HL-60 (cell line): Measurements from ENCODE around the gene CHI3L1.
"Not testable (repeated sequence)": the region's sequence is repeated elsewhere in the genome, so short reads cannot be mapped to it uniquely, and the experiment has no call there.

Experiments used
- DNase-seq, 2 experiments: peaks; one replicate each; pipeline ENCODE4 v3.0.0-alpha.2; 2010 to 2020; ENCODE audit warnings: low read depth in 1 of 2, low spot score in 1 of 2
- H3K27ac ChIP-seq: fragments of 250-450 bp; sonication (Bioruptor Pico); replicated peaks from 2 replicates; pipeline ENCODE4 v1.5.1; 2020; ENCODE audit warnings: mild to moderate bottlenecking, moderate library complexity
- H3K27me3 ChIP-seq: fragments of 250-450 bp; sonication (Bioruptor Pico); 2 replicates; pipeline ENCODE4 v1.5.1; 2021; ENCODE audit warnings: mild to moderate bottlenecking, moderate library complexity; ENCODE audit not compliant: insufficient read depth, poor library complexity, severe bottlenecking
- H3K4me3 ChIP-seq: replicated peaks from 2 replicates; pipeline ENCODE4 v1.5.1; 2011; ENCODE audit warnings: mild to moderate bottlenecking, control low read depth, low read length; ENCODE audit not compliant: insufficient read depth
- GABPA ChIP-seq: IDR thresholded peaks from 2 replicates; pipeline ENCODE4 v1.6.1; 2012; ENCODE audit warnings: low read depth
- POLR2AphosphoS5 ChIP-seq: IDR thresholded peaks from 2 replicates; pipeline ENCODE4 v1.6.1; 2012; ENCODE audit warnings: low read depth
- REST ChIP-seq: IDR thresholded peaks from 2 replicates; pipeline ENCODE4 v1.6.1; 2012; ENCODE audit warnings: low read depth; ENCODE audit not compliant: insufficient replicate concordance
- SPI1 ChIP-seq: IDR thresholded peaks from 2 replicates; pipeline ENCODE4 v1.6.1; 2012; ENCODE audit warnings: low read depth, mild to moderate bottlenecking, borderline replicate concordance
- long read RNA-seq: library from polyadenylated mRNA; unstranded; transcript quantifications from one replicate; pipeline ENCODE4 v2.0.0, GENCODE V29; 2020
- TF ChIP-seq, protein P1 (sequence below): IDR thresholded peaks from one replicate; pipeline ENCODE4 v1.5.1; 2011; ENCODE audit warnings: low read length, control low read depth, inconsistent platforms; ENCODE audit not compliant: insufficient read depth

Gene CHI3L1
- long read RNA-seq, transcript CHI3L1-201 (10 exons, 1,792 nt), result major isoform, 39 of 76 reads
- long read RNA-seq, partial matches to known transcripts, result 5 of 76 reads
- long read RNA-seq, other reads (novel, unspliced or antisense), result 32 of 76 reads

DNA sequence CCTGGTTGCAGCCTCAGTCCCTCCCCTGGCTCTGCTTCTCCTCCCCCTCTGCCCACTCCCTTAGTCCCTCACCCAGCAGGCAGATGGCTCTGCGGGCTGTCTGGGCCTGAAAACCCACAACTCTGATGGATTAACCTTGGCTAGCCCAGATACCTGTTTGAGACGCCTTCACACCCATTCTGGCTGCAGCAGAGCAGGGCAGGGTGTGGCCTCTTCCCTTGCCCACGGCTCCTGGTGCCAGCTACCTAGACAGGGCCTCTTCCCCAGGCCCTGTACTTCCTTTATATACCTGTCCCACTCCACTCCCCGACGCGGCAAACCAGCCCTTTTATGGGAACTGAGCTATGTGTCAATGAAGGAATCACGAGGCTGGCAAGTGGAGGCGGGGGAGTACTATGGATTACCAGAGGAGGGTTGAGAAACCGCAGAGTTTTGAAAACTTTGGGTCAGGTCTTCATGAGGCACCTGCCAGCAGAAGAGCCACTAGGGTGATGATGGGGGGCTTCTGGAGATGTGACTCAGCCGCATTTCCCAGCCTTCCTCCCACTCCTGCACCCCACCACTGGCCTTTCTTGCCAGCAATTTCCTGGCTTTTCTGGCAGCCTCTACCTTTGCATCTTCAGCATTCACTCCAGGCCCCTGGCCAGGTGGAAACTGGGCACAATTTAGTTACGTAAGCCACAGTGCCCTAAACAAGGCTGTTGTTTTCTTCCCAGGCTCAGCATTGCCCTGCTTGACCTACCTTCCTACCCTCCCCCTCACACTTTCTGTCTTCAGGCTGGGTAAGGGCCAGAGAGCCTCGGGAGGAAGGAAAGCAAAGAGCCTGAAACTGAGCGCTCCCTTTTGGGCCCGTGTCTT is at the start of gene CHI3L1:
TSS of gene CHI3L1 (minus strand) at position 259 of the 858 bp plus-strand sequence. CDS start at position 178, 81 bp downstream.
- Histone ChIP-seq H3K27ac (peak within 1 kb of the TSS; percentile 74), H3K27me3 (no peaks in the 10 kb centered on the region), H3K4me3 (peak within 1 kb of the TSS; percentile 66)
- peak; percentile 94 to 97 for DNase-seq
- peak; percentile 71; the same call in 1 of the 2 replicates for TF ChIP-seq SPI1
- TF ChIP-seq GABPA, result 0 out of 2 replicates have a peak, but pooled peaks have one; percentile 20
- TF ChIP-seq REST, result no peak
- TF ChIP-seq, protein P1, sequence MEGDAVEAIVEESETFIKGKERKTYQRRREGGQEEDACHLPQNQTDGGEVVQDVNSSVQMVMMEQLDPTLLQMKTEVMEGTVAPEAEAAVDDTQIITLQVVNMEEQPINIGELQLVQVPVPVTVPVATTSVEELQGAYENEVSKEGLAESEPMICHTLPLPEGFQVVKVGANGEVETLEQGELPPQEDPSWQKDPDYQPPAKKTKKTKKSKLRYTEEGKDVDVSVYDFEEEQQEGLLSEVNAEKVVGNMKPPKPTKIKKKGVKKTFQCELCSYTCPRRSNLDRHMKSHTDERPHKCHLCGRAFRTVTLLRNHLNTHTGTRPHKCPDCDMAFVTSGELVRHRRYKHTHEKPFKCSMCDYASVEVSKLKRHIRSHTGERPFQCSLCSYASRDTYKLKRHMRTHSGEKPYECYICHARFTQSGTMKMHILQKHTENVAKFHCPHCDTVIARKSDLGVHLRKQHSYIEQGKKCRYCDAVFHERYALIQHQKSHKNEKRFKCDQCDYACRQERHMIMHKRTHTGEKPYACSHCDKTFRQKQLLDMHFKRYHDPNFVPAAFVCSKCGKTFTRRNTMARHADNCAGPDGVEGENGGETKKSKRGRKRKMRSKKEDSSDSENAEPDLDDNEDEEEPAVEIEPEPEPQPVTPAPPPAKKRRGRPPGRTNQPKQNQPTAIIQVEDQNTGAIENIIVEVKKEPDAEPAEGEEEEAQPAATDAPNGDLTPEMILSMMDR, result no peak
- TF ChIP-seq POLR2AphosphoS5, result peak; percentile 88

DNA sequence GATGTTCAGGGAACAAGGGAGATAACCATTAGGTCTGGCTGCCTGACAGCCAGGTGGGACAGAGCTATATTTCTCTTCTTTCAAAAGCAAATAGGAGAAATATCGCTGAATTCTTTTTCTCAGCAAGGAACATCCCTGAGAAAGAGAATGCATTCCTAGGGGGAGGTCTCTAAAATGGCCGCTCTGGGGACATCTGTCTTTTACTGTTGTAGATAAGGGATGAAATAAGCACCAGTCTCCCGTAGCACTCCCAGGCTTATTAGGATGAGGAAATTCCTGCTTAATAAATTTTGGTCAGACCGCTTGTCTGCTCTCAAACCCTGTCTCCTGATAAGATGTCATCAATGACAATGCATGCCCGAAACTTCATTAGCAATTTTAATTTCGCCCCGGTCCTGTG is 48.4 kb upstream of the CHI3L1 start:
- not testable (repeated sequence) for H3K4me3 ChIP-seq, H3K27me3 ChIP-seq, H3K27ac ChIP-seq, DNase-seq

DNA sequence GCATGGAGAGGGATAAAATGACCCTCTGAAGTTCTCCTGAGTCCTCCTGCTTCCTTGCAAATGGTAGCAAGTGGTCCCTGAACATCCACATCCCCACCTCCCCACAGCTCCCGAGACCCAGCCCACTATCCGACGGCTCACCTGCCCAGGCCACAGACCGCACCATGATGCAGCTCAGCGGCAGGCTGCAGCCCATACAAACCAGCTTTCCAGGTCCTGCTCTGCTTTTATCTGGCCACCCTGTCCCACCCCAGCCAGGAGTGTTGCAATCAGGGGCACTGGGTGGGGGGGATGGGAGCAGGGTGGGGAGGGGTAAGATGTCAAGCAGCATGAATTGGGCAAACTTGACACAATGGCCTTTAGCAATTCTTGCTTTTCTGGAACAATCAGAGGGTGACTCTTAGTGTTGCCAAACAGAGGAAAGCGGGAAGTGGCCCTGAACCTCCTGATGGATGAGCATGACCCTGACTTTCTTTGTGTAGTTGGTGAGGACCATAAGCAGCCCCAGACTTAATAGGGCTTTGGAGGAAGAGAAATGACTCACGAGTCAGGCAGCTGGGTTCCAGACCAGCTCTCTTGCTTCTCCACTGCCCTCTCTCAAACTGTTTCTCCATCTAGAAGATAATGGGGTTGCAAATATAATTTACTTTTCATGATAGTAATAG is 43.1 kb upstream of the CHI3L1 start, which contains the start of gene CHIT1:
TSS of gene CHIT1 (minus strand) at position 203 of the 665 bp plus-strand sequence. CDS start at position 166, 37 bp downstream.
- no peak within 1 kb of the TSS for H3K27ac ChIP-seq
- DNase-seq, result no peak
- H3K27me3 ChIP-seq, result peaks cover 3% of the 10 kb centered on the region
- H3K4me3 ChIP-seq, result no peak within 1 kb of the TSS
- TF ChIP-seq, protein P1, result no peak

DNA sequence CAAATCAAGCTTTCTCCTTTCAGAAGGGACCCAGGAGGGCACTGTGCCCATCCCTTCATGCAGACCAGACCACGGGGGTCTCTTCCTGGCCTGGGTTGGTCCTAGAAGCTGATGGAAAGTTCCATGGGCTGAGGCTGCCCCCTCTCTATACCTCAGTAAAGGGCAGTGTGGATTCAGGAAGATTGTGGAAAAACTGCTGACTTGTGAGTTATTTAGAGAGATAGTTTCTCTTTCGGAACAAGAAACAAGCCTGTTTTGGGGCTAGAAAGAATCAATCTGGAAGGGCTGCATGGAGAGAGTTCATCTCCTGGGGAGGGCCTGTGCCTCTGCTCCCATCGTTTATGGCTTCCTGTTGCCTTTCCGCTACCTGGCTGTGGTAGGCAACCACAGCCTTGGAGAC is 42.2 kb upstream of the CHI3L1 start:
- TF ChIP-seq, protein P1, result no peak
- TF ChIP-seq POLR2AphosphoS5 (no peak), SPI1 (no peak), GABPA (no peak), REST (no peak)
- DNase-seq, result no peak
- H3K27me3 ChIP-seq, result peaks cover under 1% of the 10 kb centered on the region
- no peak overlapping the region for H3K27ac ChIP-seq
- no peak overlapping the region for H3K4me3 ChIP-seq
